IPS-15b (cell line): ENCODE measurements around the gene ATP2A1.
A peak's percentile ranks its signal among the peaks of the same experiment; 100 is the strongest.
"Not testable (repeated sequence)": the region's sequence is repeated elsewhere in the genome, so short reads cannot be mapped to it uniquely, and the experiment has no call there.

Experiments
- H3K27me3 ChIP-seq: one replicate; pipeline ENCODE4 v1.6.1; 2013; ENCODE audit warnings: low read length; ENCODE audit not compliant: control insufficient read depth, insufficient read depth
- H3K36me3 ChIP-seq: one replicate; pipeline ENCODE4 v1.6.1; 2013; ENCODE audit warnings: low read length; ENCODE audit not compliant: control insufficient read depth, insufficient read depth
- H3K4me1 ChIP-seq: one replicate; pipeline ENCODE4 v1.6.1; 2013; ENCODE audit warnings: mild to moderate bottlenecking, low read length; ENCODE audit not compliant: control insufficient read depth, insufficient read depth
- H3K4me3 ChIP-seq: one replicate; pipeline ENCODE4 v1.5.1; 2013; ENCODE audit warnings: low read depth, low read length
- H3K9ac ChIP-seq: one replicate; pipeline ENCODE4 v1.6.1; 2013; ENCODE audit warnings: low read depth, mild to moderate bottlenecking, low read length
- H3K9me3 ChIP-seq: one replicate; pipeline ENCODE4 v1.6.1; 2013; ENCODE audit warnings: mild to moderate bottlenecking, low read length; ENCODE audit not compliant: control insufficient read depth, insufficient read depth

Gene ATP2A1

DNA sequence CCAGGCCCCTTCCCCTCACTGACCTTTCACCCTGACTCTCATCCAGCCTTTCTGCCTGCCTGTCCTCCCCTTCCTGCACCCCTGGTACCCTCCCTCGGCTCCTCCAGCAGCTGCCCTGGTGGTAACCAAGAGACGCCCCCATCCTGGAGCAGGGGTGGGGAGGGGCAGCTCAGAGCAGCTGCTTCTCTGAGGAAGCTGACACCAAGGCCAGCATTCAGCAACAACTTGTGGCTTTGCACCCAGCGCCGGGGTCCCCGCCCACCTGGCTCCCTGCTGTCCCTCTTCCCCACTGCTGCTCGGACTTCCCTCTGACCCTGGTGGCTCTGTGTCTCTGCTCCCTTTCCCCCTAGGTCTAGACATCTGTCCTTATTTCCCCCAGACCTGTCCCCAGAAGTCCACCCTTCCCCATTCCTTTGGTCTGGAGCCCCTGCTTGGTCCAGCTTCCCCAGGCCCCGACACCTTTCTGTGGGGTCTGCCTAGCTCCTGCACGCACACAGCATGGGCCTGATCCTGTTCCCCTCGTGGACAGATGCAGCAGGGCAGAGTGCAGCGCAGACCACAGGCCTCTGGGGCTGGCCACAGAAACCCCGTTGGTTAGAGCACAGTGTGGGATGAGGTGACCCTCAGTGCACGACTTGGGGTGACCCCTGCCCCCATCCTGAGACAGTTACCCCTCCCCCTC, 1.2 kb upstream of the ATP2A1 start:
- peaks cover 21% of the 10 kb centered on the region for H3K36me3 ChIP-seq
- H3K27me3 ChIP-seq = peaks cover 8% of the 10 kb centered on the region
- peak overlapping the region; percentile 54 for H3K9ac ChIP-seq
- H3K4me3 ChIP-seq = no peak overlapping the region
- no peaks in the 10 kb centered on the region for H3K9me3 ChIP-seq
- H3K4me1 ChIP-seq = peaks cover 8% of the 10 kb centered on the region

DNA sequence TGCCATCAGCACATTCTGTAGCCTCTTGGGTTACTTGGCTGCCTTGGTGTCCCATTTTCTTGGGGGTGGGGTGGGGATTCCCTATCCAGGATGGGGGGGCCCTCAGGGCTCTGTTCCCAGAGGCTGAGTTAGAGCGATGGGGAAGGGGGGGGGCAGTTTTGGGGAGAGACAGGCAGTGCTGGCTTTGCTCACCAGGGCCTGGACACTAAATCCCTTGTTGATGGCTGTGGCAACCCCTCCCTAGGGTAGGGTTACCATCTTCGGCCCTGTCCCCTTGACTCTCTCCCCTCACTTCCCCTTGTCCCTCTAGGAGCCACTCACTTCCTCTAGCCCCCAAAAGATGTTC, 660 bp upstream of the ATP2A1 start:
- H3K9me3 ChIP-seq = no peaks in the 10 kb centered on the region
- peaks cover 8% of the 10 kb centered on the region for H3K27me3 ChIP-seq
- H3K36me3 ChIP-seq = peaks cover 17% of the 10 kb centered on the region
- no peak overlapping the region for H3K9ac ChIP-seq
- H3K4me1 ChIP-seq = peaks cover 10% of the 10 kb centered on the region
- no peak overlapping the region for H3K4me3 ChIP-seq

DNA sequence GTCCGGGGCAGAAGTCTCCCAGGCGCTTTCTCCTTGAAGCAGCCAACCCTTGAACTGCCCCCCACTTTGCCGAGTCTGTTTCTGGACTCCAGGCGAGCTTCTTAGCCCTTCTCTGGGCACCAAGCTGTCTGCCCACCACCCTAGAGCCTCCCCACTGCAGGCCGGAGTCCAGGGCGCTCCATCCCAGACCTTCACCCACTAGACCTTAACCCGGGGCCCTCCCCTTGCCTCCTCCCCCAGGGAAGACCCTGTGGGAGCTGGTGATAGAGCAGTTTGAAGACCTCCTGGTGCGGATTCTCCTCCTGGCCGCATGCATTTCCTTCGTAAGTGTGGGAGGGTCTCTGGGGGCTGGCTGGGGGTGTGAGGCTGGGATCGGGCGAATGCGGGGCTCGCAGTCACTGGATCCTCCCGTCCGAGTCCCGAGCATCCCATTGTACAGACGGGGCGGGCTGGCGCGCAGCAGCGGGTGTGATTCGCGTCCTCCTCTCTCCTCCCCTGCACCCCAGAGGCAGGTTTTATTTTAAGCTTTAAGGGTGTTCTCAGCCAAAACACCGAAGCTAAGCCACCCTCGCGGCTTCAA, 1.1 kb downstream of the ATP2A1 start:
- Histone ChIP-seq H3K9ac (peak overlapping the region; percentile 77), H3K4me3 (peak overlapping the region; percentile 80), H3K9me3 (no peaks in the 10 kb centered on the region), H3K27me3 (peaks cover 8% of the 10 kb centered on the region), H3K4me1 (peaks cover 14% of the 10 kb centered on the region), H3K36me3 (peaks cover 3% of the 10 kb centered on the region)

DNA sequence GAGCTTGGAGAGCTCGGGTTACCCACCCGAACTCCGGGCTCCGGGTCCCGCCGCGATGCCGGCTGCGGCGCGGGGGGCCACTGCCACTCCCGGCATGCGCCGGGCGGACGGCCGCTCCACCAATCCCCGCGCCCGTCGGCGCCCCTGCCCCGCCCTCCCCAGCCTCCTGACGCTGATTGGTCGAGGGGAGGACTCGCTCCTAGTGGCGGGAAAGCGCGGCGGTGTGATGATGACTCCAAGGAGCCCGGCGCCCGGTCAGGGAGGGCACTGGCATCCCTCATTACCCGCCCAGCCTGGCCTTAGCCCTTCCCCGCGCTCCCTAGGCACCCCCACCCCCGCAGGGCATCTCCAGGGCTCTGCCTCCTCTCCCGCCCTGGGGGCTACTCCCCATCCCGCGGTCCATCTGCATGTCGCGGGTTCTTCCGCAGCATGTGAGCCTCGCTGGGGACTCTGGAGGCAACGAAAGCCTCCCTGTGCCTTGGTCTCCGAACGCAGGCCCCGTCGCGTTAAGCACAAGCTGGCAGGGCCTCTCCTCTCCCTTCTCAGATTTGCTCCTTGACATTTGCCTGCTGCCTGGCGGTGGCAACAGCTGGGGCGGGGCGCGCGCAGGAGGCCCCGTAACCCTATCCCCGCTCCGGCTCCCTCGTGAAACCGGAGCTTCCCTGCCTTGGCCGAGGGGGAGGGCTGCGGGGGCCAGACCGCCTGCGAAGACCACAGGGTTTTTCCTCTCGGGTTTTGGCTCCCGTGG, 1.7 kb downstream of the ATP2A1 start:
- H3K36me3 ChIP-seq = no peaks in the 10 kb centered on the region
- peak overlapping the region; percentile 77 for H3K9ac ChIP-seq
- no peaks in the 10 kb centered on the region for H3K9me3 ChIP-seq
- H3K27me3 ChIP-seq = peaks cover 8% of the 10 kb centered on the region
- H3K4me1 ChIP-seq = peaks cover 14% of the 10 kb centered on the region
- H3K4me3 ChIP-seq = peak overlapping the region; percentile 80

DNA sequence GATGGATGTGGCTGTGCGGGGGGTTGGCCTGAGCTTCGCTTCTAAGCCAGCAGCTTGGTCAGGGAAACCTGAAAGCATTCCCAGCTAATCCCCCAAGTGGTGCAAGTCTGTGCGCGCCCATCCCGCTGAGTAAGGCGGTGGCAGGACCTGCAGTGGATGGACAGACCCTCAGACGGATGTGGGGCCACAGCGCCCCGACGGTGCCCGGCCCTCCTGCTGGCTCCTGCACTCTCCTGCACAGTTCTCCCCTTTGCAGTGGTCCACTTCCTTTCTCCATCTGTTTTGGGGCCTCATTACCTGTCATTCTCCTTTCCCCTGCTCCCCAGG, 2.3 kb downstream of the ATP2A1 start:
- Histone ChIP-seq H3K27me3 (peaks cover 8% of the 10 kb centered on the region), H3K4me1 (peaks cover 14% of the 10 kb centered on the region), H3K4me3 (peak overlapping the region; percentile 64), H3K9me3 (no peaks in the 10 kb centered on the region), H3K9ac (no peak overlapping the region), H3K36me3 (no peaks in the 10 kb centered on the region)

DNA sequence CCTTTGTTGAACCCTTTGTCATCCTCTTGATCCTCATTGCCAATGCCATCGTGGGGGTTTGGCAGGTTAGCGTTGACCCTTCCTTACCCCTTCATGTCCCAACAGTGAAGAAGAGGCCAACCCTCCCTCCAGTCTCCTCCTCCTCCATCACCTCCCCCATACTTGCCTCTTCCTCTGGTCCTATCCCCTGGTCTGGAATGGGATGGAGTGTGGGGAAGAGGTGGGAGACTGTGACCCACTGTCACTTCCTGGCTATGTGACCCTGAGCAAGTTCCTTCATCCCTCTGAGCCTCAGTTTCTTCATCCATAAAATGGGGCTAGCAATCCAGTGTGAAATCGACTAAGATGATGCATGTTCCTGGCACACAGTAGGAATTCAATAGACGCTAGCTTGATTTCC, 2.7 kb downstream of the ATP2A1 start:
- Histone ChIP-seq H3K4me1 (peaks cover 14% of the 10 kb centered on the region), H3K27me3 (peaks cover 8% of the 10 kb centered on the region), H3K4me3 (peak overlapping the region; percentile 64), H3K36me3 (no peaks in the 10 kb centered on the region), H3K9ac (no peak overlapping the region), H3K9me3 (no peaks in the 10 kb centered on the region)

DNA sequence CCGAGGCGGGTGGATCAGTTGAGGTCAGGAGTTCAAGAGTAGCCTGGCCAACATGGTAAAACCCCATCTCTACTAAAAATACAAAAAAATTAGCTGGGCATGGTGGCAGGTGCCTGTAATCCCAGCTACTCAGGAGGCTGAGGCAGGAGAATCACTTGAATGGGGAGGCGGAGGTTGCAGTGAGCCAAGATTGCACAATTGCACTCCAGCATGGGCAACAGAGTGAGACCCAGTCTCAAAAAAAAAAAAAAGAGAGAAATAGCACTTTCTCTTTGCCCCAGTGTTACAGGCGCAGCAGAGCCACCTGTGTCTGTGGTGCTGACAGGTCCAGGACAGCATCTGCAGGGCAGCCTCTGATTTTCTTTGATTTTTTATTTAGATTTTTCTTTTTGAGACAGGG, 3.3 kb downstream of the ATP2A1 start:
- not testable (repeated sequence) for H3K27me3 ChIP-seq, H3K9me3 ChIP-seq, H3K9ac ChIP-seq, H3K4me3 ChIP-seq, H3K36me3 ChIP-seq
- peaks cover 13% of the 10 kb centered on the region for H3K4me1 ChIP-seq

DNA sequence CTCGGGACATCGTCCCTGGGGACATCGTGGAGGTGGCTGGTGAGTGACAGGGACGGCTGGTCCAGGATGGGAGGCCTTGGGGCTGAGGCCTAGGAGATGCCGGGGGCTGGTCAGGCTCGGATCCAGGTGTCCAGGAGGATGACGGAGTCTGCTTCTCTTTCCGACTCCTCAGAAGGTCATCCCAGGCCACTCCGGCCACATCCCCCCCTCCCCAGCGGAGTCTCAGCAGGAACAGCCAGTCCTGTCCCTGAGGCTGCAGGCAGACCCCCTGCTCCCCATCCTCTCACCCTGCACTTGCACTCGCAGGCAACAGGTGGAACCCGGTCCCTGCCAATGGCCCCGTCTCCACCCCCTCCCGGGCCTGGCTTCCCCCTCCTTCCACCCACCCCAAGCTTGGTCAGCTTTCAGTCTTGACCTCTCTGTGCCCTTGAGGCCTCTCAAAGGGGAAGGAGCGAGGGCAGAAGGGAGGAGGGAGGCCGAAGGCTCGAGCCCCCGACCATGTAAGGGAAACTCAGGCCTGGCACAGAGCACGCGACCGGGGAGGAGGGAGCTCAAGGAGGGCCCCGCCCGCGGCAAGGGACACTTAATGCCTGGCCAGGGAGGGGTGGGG, 4.4 kb downstream of the ATP2A1 start:
- Histone ChIP-seq H3K27me3 (peaks cover 8% of the 10 kb centered on the region), H3K9me3 (no peaks in the 10 kb centered on the region), H3K9ac (peak overlapping the region; percentile 37), H3K4me3 (no peak overlapping the region), H3K36me3 (no peaks in the 10 kb centered on the region), H3K4me1 (peaks cover 11% of the 10 kb centered on the region)

DNA sequence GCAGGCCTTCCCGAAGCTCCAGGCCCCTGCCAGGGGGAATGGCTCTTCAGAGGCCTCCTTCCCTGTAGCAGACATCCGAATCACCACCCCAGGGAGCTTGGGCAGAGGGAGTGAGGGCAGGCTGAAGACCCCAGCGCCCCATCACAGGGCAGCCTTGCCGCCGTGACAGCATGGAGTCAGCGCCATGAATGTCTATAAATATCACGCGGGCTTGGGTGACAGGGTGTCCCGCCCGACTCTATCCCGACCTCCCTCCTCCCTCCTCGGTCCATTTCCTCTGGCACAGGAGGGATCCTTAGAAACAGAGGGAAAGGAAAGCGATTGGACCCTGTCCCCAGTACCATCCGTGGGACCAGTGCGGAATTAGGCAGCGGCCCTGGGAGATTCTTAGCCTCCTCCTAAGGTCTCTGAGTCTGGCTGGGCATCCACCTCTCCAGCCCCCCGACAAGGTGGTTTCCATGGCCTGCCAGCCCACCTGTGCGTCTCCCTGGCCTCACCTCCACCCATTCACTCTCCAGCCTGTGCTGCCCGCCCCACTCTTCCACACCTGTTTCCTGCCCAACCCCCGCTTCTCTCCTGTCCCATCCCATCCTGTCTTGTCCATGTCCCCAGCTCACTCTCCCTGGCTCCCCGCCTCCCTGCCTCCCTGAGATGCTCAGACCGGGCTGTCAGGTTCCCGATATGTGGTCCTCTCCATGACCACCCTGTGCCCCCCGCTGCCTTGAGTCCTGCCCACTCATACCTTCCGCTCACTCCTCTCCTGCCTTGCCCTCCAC, 5.1 kb downstream of the ATP2A1 start:
- Histone ChIP-seq H3K36me3 (no peaks in the 10 kb centered on the region), H3K9me3 (no peaks in the 10 kb centered on the region), H3K4me3 (no peak overlapping the region), H3K4me1 (peaks cover 11% of the 10 kb centered on the region), H3K27me3 (peaks cover 8% of the 10 kb centered on the region), H3K9ac (peak overlapping the region; percentile 37)

DNA sequence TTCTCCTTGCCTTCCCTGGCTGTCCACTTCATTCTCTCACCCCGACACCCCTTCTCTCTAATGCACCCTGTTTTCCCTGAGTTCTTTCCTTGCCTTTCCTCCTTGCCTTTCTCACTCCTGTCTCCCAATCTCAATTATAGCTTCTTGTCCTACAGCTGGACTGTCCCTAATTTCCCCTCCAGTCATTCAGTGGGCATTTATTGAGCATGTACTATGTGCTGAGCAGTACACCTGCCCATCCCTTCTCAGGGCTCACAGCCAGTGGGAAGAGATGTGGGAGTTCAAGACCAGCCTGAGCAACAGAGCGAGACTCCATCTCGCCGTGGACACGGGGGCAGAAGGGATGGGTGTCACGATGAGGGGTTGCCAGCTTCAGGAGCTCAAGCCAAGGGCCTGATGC, 5.8 kb downstream of the ATP2A1 start:
- Histone ChIP-seq H3K36me3 (no peaks in the 10 kb centered on the region), H3K9ac (no peak overlapping the region), H3K27me3 (peaks cover 8% of the 10 kb centered on the region), H3K4me1 (peaks cover 11% of the 10 kb centered on the region), H3K4me3 (no peak overlapping the region), H3K9me3 (no peaks in the 10 kb centered on the region)

DNA sequence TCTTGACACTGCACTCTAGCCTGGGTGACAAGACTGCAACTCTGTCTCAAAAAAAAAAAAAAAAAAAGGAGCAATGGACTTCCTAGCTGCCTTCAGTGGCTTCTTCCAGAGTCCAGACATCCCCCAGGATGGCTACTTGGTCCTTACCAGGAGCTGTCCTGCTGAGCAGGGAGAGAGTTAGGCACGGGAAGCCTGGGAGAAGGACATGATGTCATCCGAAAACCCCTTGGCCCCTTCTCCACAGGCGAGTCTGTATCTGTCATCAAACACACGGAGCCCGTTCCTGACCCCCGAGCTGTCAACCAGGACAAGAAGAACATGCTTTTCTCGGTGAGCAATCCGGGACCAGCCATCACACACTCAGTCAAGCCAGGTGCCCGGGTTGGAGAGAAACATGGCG, 8.7 kb downstream of the ATP2A1 start:
- Histone ChIP-seq H3K9me3 (no peaks in the 10 kb centered on the region), H3K27me3 (no peaks in the 10 kb centered on the region), H3K4me3 (no peak overlapping the region), H3K4me1 (peaks cover 6% of the 10 kb centered on the region), H3K36me3 (no peaks in the 10 kb centered on the region), H3K9ac (no peak overlapping the region)
